Fibroblast of pulmonary artery (primary cell): ENCODE results near the gene SELENON.

Experiments used
- DNase-seq: peaks from one replicate; pipeline ENCODE4 v3.0.0-alpha.2; 2010; ENCODE audit warnings: low read depth
- H3K4me3 ChIP-seq: replicated peaks from 2 replicates; pipeline ENCODE4 v1.5.1; 2011; ENCODE audit warnings: low read depth, mild to moderate bottlenecking, control low read depth, low read length, moderate library complexity
- TF ChIP-seq, protein P1 (sequence below): IDR thresholded peaks from 2 replicates; pipeline ENCODE4 v1.5.1; 2011; ENCODE audit warnings: mild to moderate bottlenecking, control low read depth, low read length, inconsistent platforms; ENCODE audit errors: missing control alignments

Gene SELENON

DNA sequence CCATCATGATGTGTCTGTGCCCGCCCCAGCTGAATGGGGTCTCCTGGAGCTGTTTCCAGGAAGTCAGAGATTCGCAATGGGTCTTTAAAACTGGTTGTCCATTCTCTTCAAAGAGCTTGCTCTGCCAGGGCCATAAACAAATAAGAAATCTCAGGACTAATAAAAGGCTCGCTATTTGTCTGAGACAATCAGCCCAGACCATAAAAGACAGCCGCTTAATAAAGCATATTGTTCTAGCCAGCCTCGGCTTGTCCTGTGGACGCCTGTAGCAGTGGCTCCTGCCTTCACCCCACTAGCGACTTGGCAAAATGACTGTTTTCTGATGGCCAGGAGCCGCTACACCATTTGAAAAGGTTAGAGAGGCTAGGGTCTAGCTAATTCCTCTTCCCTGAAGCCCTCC is 20.6 kb upstream of the SELENON start:
- TF ChIP-seq, protein P1, sequence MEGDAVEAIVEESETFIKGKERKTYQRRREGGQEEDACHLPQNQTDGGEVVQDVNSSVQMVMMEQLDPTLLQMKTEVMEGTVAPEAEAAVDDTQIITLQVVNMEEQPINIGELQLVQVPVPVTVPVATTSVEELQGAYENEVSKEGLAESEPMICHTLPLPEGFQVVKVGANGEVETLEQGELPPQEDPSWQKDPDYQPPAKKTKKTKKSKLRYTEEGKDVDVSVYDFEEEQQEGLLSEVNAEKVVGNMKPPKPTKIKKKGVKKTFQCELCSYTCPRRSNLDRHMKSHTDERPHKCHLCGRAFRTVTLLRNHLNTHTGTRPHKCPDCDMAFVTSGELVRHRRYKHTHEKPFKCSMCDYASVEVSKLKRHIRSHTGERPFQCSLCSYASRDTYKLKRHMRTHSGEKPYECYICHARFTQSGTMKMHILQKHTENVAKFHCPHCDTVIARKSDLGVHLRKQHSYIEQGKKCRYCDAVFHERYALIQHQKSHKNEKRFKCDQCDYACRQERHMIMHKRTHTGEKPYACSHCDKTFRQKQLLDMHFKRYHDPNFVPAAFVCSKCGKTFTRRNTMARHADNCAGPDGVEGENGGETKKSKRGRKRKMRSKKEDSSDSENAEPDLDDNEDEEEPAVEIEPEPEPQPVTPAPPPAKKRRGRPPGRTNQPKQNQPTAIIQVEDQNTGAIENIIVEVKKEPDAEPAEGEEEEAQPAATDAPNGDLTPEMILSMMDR = no peak
- no peak overlapping the region for H3K4me3 ChIP-seq
- no peak for DNase-seq

DNA sequence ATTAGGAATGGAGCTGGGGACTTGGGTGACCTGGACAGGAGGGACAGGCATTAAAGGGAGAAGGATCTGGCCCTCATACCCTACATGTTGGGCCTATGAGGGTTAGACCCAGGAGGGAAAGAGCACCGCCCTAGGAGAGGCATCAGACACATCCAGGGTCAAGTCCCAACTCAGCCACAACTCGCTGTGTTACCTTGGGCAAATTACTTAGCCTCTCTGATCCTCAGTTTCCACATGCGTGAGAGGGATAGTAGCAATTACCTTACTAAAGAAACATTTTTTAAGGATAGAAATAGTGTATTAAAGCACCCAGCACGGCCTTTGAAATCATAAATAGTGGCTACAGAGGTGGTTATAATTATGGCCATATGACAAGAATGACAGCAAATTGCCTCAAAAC is 20.1 kb upstream of the SELENON start:
- no peak for DNase-seq
- TF ChIP-seq, protein P1 = no peak
- no peak overlapping the region for H3K4me3 ChIP-seq

DNA sequence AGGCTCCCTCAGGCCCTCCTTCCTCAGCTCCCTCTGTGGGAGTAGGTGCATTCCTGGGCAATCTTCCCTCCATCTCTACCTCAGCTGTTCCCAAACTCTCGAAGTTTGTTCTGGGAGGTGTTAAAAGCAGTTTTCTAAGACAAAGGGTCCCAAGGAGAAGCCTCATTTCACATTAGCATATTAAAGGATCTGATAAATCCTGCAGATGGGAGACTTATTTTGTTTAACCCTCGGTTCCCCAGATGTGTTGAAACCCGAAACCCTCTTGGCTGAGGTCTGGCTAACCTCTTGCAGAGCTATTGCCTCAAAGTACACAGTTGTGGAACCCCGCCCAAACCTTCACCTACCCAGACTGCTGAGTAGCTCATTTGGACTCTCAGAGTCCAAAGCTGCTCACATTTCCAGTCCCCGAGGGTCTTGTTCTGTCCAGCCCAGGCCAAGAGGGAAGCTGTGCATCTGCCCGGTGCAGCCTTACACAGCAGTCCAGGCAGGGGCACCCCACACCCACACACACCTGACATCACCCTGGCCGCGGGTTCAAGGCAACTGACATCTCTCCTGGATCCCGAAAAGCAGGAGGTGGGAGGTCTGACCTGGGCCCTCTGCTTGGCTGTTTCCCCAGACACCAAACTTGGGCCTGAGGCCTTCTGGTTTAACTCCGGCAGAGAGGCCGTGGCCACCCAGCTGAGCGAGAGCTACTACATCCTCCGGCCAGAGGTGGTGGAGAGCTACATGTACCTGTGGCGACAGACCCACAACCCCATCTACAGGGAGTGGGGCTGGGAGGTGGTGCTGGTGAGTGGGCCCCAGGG is 19.5 kb upstream of the SELENON start:
- no peak for DNase-seq
- no peak overlapping the region for H3K4me3 ChIP-seq
- TF ChIP-seq, protein P1 = no peak

DNA sequence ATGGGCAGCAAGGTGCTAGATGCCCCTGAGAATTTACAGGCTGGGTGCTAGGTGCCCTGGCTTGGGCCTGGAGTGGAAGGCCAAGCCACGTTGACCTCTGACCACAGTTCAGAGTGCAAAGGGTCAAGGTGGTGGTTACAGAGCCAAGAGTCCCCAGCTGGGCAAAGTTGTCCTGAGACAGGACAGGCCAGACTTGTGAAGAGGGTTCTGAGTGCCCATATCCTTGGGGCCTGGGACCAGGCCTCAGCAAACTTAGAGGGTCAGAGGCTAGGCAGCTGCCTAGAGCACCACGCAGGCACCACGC is 18.9 kb upstream of the SELENON start:
- TF ChIP-seq, protein P1 = no peak

DNA sequence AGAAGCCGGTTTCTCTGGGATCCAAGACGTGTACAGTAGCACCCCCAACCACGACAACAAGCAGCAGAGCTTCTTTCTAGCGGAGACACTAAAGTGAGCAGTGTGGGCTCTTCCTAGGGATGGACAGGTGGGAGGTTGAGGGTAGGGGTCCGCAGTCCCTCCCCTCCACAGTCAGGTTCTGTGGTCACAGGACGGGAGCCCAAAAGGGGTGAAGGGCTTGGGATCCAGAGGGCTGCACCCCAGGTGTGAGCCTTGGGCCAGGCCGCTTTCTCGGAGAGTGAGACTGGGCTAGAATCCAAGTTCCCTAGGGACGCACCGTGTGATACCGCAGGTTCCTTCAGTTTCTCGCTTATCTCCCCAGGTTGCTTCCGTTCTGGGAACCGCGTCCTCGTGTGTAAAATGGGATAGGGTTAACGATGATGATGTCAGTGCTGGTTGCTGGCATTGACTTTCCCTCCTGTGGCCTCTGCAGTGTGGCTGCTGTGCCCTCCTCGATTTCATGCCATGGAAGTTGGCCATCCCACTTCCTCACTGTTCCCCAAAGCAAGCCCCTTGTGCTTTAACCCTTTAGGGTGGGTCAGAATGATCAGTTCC is 17.3 kb upstream of the SELENON start:
- TF ChIP-seq, protein P1 = no peak
- no peak for DNase-seq

More for the DNA sequence above, 18.9 kb upstream of the SELENON start:
- no peak for DNase-seq
- H3K4me3 ChIP-seq = no peak overlapping the region

DNA sequence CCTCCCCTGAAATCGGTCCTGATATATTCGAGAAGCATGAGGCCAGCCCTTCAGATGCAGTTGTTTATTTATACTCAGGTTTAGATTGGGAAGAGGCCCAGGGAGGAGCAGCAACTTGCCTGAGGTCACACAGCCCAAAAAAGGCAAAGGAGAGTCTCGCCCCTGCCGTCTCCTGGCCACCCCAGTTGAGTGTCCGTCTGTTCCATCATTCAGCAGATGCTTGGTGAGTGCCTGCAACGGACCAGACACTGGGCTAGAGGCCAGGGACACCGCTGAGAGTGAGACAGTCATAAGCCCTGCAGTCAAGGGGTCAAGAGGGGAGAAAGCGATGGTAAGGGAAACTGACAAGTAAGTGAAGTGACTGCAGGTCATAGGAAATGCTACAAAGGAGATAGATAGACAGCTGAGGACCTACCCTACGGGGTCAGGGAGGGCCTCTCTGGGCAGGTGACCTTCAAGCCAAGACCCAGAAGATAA is 15.4 kb upstream of the SELENON start:
- H3K4me3 ChIP-seq = no peak overlapping the region
- no peak for DNase-seq
- TF ChIP-seq, protein P1 = no peak

More for the DNA sequence above, 17.3 kb upstream of the SELENON start:
- H3K4me3 ChIP-seq = no peak overlapping the region
